Measurements from ENCODE around the gene GTPBP2. TPM values are rescaled to one million over a fixed set of nuclear protein-coding genes. Genes with fewer than 3 reads are reported as not detected.

The GTPBP2 gene
- total RNA-seq, 1 experiment from 2014 or later: 72.2 TPM

GRCh38 chr6:43644940-43645612, 16.0 kb upstream of the GTPBP2 start, which contains the start of gene RSPH9:
RSPH9 (plus strand) TSS chr6:43645036; CDS start chr6:43645099, 63 bp downstream.
- Histone ChIP-seq H2BK120ac (ENCODE audit: low read depth, low read length, poor library complexity, severe bottlenecking) (no peak within 1 kb of the TSS), H2BK15ac (ENCODE audit: low read depth, low read length) (no peak within 1 kb of the TSS), H3K27ac (ENCODE audit: insufficient read length, low read depth, low read length) (no peak within 1 kb of the TSS), H2AFZ (ENCODE audit: low read length) (peak within 1 kb of the TSS; percentile 89), H3K27me3 (ENCODE audit: insufficient read depth, low read length) (no peaks in the 10 kb centered on the region), H4K5ac (ENCODE audit: insufficient read length, low read depth, low read length) (no peak within 1 kb of the TSS), H3K9ac (ENCODE audit: extremely low read depth, insufficient read length, low read length) (no peak within 1 kb of the TSS), H3K56ac (ENCODE audit: insufficient read length, low read depth, low read length) (no peak within 1 kb of the TSS), H2BK12ac (ENCODE audit: insufficient read length, low read depth, low read length) (no peak within 1 kb of the TSS), H2AK5ac (ENCODE audit: insufficient read length, low read length) (no peak within 1 kb of the TSS), H3K4me2 (ENCODE audit: insufficient read depth, insufficient read length, low read length) (peak within 1 kb of the TSS; percentile 62), H3K79me1 (ENCODE audit: insufficient read depth, low read depth, low read length, poor library complexity, severe bottlenecking) (no peaks in the 10 kb centered on the region), H3K23ac (ENCODE audit: insufficient read length, low read depth, low read length) (no peak within 1 kb of the TSS), H4K91ac (ENCODE audit: insufficient read length, low read depth, low read length) (no peak within 1 kb of the TSS), H4K20me1 (ENCODE audit: control insufficient read depth, insufficient read depth, insufficient read length) (no peaks in the 10 kb centered on the region), H3K18ac (ENCODE audit: insufficient read length, low read depth, low read length) (no peak within 1 kb of the TSS), H3K79me2 (ENCODE audit: insufficient read depth, low read length) (0 out of 2 replicates have a peak, but pooled peaks cover under 1% of the 10 kb centered on the region), H2BK5ac (ENCODE audit: insufficient read length, low read length) (no peak within 1 kb of the TSS), H2BK20ac (ENCODE audit: low read depth, low read length, poor library complexity, severe bottlenecking) (no peak within 1 kb of the TSS), H3K9me3 (ENCODE audit: control insufficient read depth, low read depth, low read length) (no peaks in the 10 kb centered on the region), H3K4me1 (ENCODE audit: insufficient read depth, low read length) (no peaks in the 10 kb centered on the region), H3K23me2 (ENCODE audit: insufficient read length, low read depth, low read length, poor library complexity, severe bottlenecking) (no peaks in the 10 kb centered on the region), H3K14ac (ENCODE audit: insufficient read depth, low read length) (no peak within 1 kb of the TSS), H3K4ac (ENCODE audit: low read depth, low read length) (no peak within 1 kb of the TSS), H4K8ac (replicated peaks; ENCODE audit: insufficient read length, low read depth, low read length) (no peak within 1 kb of the TSS), H3T11ph (ENCODE audit: low read length) (no peak within 1 kb of the TSS)
- peak within 1 kb of the TSS; percentile 87 to 93 (median 87) for H3K27ac Mint-ChIP-seq
- peak within 1 kb of the TSS; percentile 75 to 83 for H3K4me3 Mint-ChIP-seq
- H3K4me1 Mint-ChIP-seq: peaks cover 18% of the 10 kb centered on the region in 2 experiments
- WGBS (ENCODE audit: extremely low coverage, insufficient read length, low lambda C conversion rate): no CpG with 5 or more reads among the region's 52 CpGs
- peaks cover 13 to 21% (median 16%) of the 10 kb centered on the region in 3 experiments; a peak in 6 of 7 replicates for H3K36me3 Mint-ChIP-seq (ENCODE audit: insufficient read depth in 1 of 3, low read depth in 3 of 3)
- peak; percentile 98 for DNase-seq
- TF ChIP-seq CTCF (conservative IDR thresholded peaks at IDR 0.05): no peak
- no peaks in the 10 kb centered on the region; the same call in 1 of the 2 replicates for H3K27me3 Mint-ChIP-seq (ENCODE audit: low read depth)
- H3K9me3 Mint-ChIP-seq: no peaks in the 10 kb centered on the region
